Breast epithelium (tissue), 3 donors: ENCODE results near the gene HRH1.

ENCODE experiments used
- POLR2AphosphoS5 ChIP-seq, 3 donors: sonication (generic); formaldehyde crosslinking; IDR thresholded peaks; one replicate each; pipeline ENCODE4 v1.6.1; 2017; ENCODE audit warnings: antibody characterized with exemption in 3 of 3
- TF ChIP-seq, protein P1 (sequence below), 3 donors: fragments of 450-650 bp; IDR thresholded peaks; one replicate each; pipeline ENCODE4 v1.5.1; 2016 to 2017; ENCODE audit warnings: antibody characterized with exemption in 3 of 3, mild to moderate bottlenecking in 3 of 3, moderate library complexity in 3 of 3

DNA sequence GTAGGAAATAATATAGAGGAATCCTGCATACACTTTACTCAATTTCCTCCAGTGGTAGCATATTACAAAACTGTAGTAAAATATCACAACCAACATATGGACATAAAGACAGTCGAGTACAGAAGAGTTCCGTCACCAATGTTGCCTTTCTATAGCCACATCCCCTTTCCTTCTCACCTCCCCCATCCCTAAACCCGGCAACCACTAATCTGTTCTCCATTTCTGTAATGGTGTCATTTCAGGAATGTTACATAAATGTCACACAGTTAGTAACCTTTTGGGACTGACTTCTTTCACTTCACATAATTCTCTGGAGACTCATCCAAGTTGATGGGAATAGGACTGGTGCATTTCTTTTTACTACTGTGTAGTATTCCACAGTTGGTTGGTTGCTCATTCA lies 76.5 kb downstream of the HRH1 start:
- TF ChIP-seq, protein P1, sequence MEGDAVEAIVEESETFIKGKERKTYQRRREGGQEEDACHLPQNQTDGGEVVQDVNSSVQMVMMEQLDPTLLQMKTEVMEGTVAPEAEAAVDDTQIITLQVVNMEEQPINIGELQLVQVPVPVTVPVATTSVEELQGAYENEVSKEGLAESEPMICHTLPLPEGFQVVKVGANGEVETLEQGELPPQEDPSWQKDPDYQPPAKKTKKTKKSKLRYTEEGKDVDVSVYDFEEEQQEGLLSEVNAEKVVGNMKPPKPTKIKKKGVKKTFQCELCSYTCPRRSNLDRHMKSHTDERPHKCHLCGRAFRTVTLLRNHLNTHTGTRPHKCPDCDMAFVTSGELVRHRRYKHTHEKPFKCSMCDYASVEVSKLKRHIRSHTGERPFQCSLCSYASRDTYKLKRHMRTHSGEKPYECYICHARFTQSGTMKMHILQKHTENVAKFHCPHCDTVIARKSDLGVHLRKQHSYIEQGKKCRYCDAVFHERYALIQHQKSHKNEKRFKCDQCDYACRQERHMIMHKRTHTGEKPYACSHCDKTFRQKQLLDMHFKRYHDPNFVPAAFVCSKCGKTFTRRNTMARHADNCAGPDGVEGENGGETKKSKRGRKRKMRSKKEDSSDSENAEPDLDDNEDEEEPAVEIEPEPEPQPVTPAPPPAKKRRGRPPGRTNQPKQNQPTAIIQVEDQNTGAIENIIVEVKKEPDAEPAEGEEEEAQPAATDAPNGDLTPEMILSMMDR (IDR thresholded peaks at IDR 0.05) = no peak
- no peak for TF ChIP-seq POLR2AphosphoS5 (IDR thresholded peaks at IDR 0.05)
